ENCODE results near the gene TMEM198. TPM values are rescaled to one million over a fixed set of nuclear protein-coding genes. Genes with fewer than 3 reads are reported as not detected.

The TMEM198 gene
- total and polyA plus RNA-seq, 2 experiments from 2014 or later: 5.6 to 13.7 TPM

DNA sequence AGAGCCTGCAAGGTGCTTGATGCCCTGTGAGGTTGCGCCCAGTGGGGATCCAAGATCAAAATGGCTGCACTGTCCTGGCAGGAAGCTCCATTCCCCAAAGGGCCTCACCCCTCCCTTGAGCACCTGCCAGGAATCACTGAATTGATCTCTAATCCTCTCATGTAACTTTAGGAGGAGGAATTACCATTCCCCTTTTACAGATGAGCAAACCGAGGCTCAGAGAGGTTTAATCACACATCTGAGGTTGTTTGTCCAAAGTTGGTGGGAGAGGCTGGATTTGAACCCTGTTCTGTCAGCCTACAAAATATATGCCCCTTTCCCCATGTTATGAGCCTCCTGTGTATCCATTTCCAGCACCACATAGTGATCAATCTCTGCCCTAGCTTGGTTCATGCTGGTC lies 19.0 kb upstream of the TMEM198 start (continued):
- no peak for TF ChIP-seq ZNF462 (CRISPR knock-in tag; IDR thresholded peaks at IDR 0.05)
- TF ChIP-seq ETS1 (IDR thresholded peaks at IDR 0.05): no peak

- no peak overlapping the region for H2AFZ ChIP-seq
- no peaks in the 10 kb centered on the region; the same call in 2 of the 3 replicates for H3K36me3 Mint-ChIP-seq (ENCODE audit: low read depth)
- H3K4me1 Mint-ChIP-seq: peaks cover 59% of the 10 kb centered on the region
- H3K36me3 ChIP-seq (ENCODE audit: insufficient read depth): no peaks in the 10 kb centered on the region; the same call in 1 of the 2 replicates
- DNase-seq (ENCODE audit: low spot score) (no peak), ATAC-seq (no peak)
- no peak overlapping the region for H3K27ac ChIP-seq (ENCODE audit: low read depth)
- peaks cover 31% of the 10 kb centered on the region for H3K4me1 ChIP-seq (ENCODE audit: insufficient read depth)
- H3K4me3 ChIP-seq: no peak overlapping the region
- no peaks in the 10 kb centered on the region for H4K20me1 ChIP-seq (replicated peaks; ENCODE audit: insufficient read depth)
- no peak overlapping the region for H3K27ac Mint-ChIP-seq
- no peaks in the 10 kb centered on the region for H3K9me3 Mint-ChIP-seq
- H3K9me2 ChIP-seq (ENCODE audit: insufficient read depth): no peaks in the 10 kb centered on the region
- peak overlapping the region; percentile 32; the same call in 1 of the 2 replicates for H3K4me2 ChIP-seq
- H3F3A ChIP-seq (replicated peaks; ENCODE audit: low read depth): peaks cover 22% of the 10 kb centered on the region
- H3K79me2 ChIP-seq (replicated peaks; ENCODE audit: insufficient read depth): no peaks in the 10 kb centered on the region
- H3K27me3 Mint-ChIP-seq (ENCODE audit: insufficient read depth, low read depth, poor library complexity): peaks cover 38% of the 10 kb centered on the region
- peaks cover 39% of the 10 kb centered on the region for H3K27me3 ChIP-seq (ENCODE audit: insufficient read depth)
- no peak overlapping the region for H3K4me3 Mint-ChIP-seq
- TF ChIP-seq ZNF462 (CRISPR knock-in tag; IDR thresholded peaks at IDR 0.05): no peak
- TF ChIP-seq JUNB (IDR thresholded peaks at IDR 0.05; ENCODE audit: unreplicated experiment): no peak
- TF ChIP-seq POLR2AphosphoS5 (IDR thresholded peaks at IDR 0.05; ENCODE audit: low read depth): no peak
- no peak for TF ChIP-seq ZNF331 (CRISPR knock-in tag; IDR thresholded peaks at IDR 0.05; ENCODE audit: low read depth)
- no peak for TF ChIP-seq STAT1 (IDR thresholded peaks at IDR 0.05; ENCODE audit: unreplicated experiment)
- no peak for TF ChIP-seq ETS1 (IDR thresholded peaks at IDR 0.05)
Measured at GRCh38 chr2:219525533-219526232, 18.1 kb upstream of the TMEM198 start.

All from GM23338 (cell line).